Measurements from ENCODE around the gene CFAP410.
A peak's percentile ranks its signal among the peaks of the same experiment; 100 is the strongest.
"Not testable (repeated sequence)": the region's sequence is repeated elsewhere in the genome, so short reads cannot be mapped to it uniquely, and the experiment has no call there.

Gene CFAP410

GRCh38 chr21:44350773-44351481 is 11.7 kb upstream of the CFAP410 start:
- DNase-seq (ENCODE audit: low read depth in 2 of 2), result no peak

DNA sequence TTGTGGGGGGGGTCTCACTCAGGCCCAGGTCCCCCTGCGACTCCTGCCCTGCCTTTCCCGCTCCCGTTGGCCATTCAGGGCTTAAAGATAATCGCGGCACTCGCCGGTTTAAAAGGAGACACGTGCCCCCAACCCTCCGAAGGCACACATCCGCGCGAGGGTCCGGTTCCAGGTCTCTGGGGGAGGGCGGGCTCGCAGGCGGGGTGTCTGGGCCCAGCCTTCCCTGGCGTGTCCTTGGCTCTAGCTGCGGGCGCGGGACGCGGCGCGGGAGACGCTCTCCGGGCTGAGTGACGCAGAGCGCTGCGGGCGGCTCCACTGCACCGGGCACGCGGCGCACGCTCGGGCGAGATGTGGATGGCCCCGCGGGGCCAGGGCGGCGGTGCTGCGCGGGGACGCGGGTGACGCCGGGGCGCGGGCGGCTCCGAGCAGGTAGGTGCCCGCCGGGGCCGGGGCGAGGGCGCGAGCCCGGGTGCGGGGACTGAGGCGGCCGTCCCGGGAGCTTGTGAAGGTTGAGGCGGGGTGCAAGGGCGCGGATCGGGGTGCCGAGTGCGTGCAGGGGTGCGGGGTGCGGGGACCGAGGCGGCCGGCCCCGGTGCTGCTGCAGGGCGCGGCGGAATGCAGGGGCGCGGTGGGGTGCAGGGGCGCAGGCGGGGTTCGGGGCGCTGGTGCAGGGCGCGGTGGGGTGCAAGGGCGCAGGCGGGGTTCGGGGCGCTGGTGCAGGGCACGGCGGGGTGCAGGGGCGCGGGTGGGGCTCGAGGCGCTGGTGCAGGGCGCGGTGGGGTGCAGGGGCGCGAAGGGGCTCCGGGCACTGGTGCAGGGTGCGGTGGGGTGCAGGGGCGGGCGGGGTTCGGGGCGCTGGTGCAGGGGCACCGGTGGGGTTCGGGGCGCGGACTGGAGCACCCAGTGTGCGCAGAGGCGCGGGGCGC is 10.9 kb upstream of the CFAP410 start:
- DNase-seq (ENCODE audit: low read depth in 2 of 2), result no peak

DNA sequence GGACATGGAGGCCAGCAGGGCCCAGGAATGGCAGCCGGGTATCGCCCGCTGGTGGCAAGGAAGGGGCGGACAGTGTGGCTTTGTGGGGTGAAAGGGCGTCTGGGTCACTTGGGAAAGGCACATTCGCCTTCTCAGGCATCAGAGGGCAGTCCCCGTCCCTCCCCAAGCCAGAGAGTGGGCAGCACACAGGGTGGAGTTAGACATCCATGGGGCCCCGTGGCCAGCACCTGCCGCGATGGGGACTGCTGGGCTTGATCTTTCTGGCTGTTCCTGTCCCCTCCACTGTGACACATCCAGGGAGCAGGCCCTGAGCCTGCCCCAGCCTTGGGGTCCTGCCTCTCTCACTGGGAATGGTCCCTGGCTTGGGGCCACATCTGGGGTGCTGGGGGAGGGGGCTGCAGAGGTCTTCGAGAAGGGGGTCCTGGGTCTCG is 10.2 kb upstream of the CFAP410 start:
- no peak for DNase-seq (ENCODE audit: low read depth in 2 of 2)

- DNase-seq (ENCODE audit: low read depth in 2 of 2), result no peak
Measured at GRCh38 chr21:44348861-44349260, 9.7 kb upstream of the CFAP410 start.

GRCh38 chr21:44347911-44348451 is 8.8 kb upstream of the CFAP410 start:
- DNase-seq (ENCODE audit: low read depth in 2 of 2), result no peak

GRCh38 chr21:44345495-44345894 is 6.3 kb upstream of the CFAP410 start:
- DNase-seq (ENCODE audit: low read depth in 2 of 2), result no peak

DNA sequence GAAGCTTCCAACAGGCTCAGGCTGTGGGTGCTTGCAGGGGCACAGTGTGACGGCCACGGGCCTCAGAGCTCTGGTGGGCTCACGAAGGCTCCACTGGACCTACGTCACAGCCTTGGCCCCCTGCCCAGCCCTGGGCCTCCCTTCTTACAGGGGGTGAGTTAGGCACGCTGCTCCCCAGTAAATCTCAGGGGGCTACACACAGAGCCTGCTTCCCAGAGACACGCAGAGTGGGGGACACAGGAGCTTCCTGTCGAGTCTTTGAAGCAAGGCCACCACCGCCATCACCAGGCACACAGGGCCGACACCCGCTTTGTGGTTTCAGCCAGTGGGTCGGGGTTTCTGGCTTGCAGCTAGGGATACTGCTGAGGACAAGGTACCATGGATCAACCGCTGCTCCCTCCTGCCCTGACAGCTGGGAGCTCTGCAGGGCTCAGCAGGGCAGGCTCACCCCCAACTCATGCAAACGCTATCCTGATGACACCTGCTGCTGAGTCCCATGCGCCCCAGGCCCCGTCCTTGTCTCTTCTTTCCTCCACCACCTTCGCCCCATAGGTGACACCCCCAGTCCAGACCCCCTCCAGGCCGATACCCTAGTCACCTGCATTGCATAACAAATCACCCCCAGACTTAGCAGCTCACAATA is 5.5 kb upstream of the CFAP410 start:
- no peak for DNase-seq (ENCODE audit: low read depth in 2 of 2)

DNA sequence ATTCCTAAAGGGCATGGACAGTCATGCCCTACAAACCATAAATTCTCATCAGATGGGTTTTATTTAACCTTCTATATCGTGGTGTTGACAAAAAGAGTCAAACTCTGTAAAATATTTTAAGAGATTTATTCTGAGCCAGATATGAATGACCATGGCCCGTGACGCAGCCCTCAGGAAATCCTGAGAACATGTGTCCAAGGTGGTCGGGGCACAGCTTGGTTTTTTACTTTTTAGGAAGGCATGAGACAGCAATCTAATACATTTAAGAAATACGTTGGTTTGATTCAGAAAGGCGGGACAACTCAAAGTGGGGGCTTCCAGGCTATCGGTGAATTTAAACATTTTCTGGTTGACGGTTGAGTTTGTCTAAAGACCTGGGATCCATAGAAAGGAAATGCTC is 3.8 kb upstream of the CFAP410 start:
- not testable (repeated sequence) for DNase-seq (ENCODE audit: low read depth in 2 of 2)

DNA sequence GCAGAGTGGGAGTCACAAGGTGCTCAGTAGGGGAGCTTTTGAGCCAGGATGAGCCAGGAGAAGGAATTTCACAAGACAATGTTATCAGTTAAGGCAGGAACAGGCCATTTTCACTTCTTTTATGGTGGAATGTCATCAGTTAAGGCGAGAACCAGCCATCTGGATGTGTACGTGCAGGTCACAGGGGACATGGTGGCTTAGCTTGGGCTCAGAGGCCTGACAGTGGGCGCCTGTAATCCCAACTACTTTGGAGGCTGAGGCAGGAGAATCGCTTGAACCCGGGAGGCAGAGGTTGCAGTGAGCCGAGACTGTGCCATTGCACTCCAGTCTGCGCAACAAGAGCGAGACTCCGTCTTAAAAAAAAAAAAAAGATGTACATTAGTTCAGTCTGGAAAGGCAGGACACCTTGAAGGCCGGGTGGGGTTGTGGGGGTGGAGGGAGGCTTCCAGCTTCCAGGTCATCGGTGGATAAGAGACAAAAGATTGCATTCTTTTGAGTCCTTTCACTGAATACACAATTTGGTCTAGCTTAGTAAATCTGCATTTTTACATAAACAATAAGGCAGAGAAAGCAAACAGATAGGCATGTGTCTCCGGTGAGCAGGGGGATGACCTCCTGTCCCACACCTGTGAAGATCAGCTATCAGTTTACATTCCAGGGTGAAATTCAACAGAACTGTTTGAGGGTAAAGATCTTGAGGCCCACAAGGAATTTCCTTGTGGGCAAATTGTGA is 2.7 kb upstream of the CFAP410 start:
- not testable (repeated sequence) for DNase-seq (ENCODE audit: low read depth in 2 of 2)

DNA sequence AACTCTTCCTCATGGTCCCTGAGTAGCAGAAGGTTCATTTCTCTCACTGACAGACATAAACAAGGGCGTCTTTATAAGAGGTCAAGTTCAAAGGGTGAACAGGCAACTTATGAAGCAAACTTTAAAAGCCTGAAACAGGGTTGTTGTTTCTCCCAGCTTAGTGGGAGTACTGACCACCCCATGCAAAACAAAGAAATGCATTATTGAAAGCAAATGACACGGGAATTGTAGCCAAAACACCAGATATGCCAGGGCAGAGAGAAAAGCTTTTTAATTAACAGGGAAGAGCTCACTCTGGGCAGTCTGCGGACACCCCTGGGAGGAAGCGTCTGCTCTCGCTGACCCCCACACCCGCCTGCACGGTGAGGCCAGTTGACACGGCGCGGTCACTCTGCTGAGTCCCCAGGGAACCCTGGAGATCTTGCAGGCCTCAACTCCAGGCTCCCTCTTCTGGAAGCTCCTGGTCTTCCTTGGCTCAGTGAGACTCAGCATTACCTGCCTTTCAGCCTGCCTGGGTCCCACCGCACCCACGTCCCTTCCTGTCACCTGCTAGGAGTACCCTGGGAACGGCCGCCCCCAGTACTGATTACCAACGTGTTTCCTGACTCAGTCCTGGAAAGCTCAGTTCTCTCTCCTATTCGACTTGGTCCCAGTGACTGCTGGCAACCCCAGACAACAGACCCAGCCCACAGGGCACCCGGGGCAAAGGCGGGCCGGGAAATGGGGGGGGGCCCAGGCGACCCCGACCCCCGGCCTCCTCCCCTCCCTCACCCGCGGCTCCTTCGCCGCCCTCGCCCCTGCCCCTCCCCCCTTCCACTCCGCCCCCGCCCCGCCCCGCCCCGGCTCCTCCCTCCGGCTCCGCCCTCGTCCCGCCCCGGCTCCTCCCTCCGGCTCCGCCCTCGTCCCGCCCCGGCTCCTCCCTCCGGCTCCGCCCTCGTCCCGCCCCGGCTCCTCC is 972 bp downstream of the CFAP410 start:
- DNase-seq (ENCODE audit: low read depth in 2 of 2), result peak in 1 of 2 donors; percentile 10

- no peak for DNase-seq (ENCODE audit: low read depth in 2 of 2)
Measured at GRCh38 chr21:44337449-44337848, 1.7 kb downstream of the CFAP410 start.

- DNase-seq (ENCODE audit: low read depth in 2 of 2), result no peak
Measured at GRCh38 chr21:44335266-44336059, 3.7 kb downstream of the CFAP410 start.

- no peak for DNase-seq (ENCODE audit: low read depth in 2 of 2)
Measured at GRCh38 chr21:44334329-44335030, 4.7 kb downstream of the CFAP410 start.

DNA sequence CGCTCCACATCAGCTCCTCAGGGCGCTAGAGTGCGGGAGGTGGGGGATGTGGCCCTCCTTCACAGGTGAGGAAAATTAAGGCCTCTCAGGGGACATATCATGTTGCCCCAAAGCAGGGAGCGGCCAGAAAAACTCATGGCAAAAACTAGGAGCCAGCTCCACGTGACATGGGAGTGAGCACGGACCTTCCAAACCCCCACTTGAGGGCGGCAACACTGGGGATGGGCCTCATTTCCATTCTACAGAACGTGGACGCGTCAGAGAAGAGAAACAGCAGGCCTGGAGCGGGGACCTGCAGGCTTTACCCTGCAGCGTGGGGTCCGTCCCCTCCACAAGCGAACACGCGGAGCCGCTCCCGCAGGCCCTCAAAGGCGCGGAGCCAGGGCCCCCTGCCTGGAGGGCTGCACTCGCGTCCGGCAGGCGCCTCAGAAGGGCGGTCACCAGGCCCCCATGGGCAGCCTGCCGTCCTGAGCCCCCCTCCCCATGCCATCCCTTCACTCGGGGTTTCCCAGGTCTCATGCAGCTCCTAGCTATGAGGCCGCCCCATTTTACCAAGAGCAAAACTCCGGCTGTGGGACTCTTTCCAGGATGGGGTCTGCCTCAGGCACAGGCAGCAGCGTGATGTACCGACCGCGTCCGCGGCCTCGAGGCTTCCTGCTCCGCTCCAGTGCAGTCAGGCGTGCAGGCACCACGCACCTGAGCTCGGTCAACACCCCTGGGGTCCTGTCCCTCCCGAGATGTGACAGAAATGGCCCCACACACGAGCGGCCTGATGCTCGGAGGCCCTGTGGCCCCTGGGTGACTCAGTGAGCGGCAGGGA is 5.5 kb downstream of the CFAP410 start:
- no peak for DNase-seq (ENCODE audit: low read depth in 2 of 2)

- DNase-seq (ENCODE audit: low read depth in 2 of 2), result no peak
Measured at GRCh38 chr21:44332965-44333364, 6.2 kb downstream of the CFAP410 start.

DNA sequence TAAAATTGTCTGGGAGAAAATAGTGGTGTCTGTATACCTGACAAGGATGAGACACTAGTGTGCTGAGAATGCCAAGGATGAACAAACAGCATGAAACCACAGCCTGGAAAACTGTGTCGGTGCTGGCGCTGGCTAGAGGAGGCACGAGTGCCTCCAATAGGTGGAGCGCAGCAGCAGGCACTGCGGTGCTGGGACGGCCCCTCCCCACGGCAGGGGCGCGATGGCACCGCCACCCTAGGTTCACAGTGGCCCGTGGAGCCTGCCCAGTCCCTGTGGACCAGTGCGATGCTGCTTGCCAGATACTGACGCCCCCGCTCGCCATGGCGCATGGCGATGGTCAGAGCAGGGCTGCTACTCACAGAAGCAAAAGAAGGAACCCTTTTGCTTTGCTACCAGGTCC is 6.8 kb downstream of the CFAP410 start:
- no peak for DNase-seq (ENCODE audit: low read depth in 2 of 2)

- DNase-seq (ENCODE audit: low read depth in 2 of 2), result no peak
Measured at GRCh38 chr21:44331650-44332307, 7.4 kb downstream of the CFAP410 start.

All from stimulated activated CD8-positive, alpha-beta memory T cell treated with anti-CD3 and anti-CD28 coated beads, Interleukin-15, amount 100 ng/mL, for 48 hours (primary cell).